ENCODE measurements around the gene ACSM5. TPM values are rescaled to one million over a fixed set of nuclear protein-coding genes. Genes with fewer than 3 reads are reported as not detected.

Gene ACSM5, protein sequence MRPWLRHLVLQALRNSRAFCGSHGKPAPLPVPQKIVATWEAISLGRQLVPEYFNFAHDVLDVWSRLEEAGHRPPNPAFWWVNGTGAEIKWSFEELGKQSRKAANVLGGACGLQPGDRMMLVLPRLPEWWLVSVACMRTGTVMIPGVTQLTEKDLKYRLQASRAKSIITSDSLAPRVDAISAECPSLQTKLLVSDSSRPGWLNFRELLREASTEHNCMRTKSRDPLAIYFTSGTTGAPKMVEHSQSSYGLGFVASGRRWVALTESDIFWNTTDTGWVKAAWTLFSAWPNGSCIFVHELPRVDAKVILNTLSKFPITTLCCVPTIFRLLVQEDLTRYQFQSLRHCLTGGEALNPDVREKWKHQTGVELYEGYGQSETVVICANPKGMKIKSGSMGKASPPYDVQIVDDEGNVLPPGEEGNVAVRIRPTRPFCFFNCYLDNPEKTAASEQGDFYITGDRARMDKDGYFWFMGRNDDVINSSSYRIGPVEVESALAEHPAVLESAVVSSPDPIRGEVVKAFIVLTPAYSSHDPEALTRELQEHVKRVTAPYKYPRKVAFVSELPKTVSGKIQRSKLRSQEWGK
- total RNA-seq (2012; rRNA removed) (not detected in 2 replicates), polyA plus RNA-seq (2012; rRNA removed) (not detected in 2 replicates), Bru-seq, nascent RNA (not detected), BruChase-seq, experiment 1, labeled RNA remaining after a 6-hour chase (not detected), BruChase-seq, experiment 2, labeled RNA remaining after a 2-hour chase (not detected)
- polyA plus RNA-seq (2012; cell fraction: cytosol; rRNA removed) = not detected in 2 replicates
- polyA plus RNA-seq (2012; cell fraction: nucleus; rRNA removed; ENCODE audit: low replicate concordance) = not detected in 2 replicates
- long read RNA-seq = 0 reads

DNA sequence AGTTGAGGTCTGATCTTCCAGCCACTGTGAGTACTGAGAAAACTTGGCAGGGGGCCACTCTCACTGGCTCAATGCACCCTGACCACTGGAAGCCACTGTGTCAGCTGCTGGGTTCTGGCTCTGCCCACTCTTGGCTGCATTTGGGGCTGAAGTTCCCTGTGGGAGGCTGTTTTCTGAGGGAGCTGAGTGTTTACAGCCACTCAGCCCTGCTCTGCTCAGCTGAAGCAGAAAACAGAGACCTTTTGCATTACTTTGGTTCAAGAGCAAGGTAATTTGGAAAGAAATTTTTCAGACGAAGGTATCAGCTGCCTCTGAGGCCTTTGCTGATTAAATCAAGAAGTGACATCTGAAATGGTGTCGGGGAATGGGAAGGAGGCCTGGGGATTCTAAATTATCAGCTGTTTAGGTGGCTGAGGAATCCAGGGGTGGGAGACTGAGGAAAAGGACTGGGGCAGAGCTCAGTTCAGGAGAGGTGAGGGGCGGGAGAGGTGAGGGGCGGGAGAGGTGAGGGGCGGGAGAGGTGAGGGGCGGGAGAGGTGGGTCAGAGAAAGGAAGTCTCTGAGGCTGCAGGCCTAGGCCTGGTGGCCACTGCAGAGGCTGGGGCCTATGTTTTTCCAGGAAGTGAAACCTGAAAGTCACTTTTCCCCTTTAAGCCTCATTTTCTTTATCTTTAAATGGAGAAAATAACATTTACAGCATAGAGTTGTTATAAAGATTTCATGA lies at the start of gene ACSM5:
Gene ACSM5, plus strand, starts transcription at position 137 of the 723 bp plus-strand sequence. CDS start 1,951 bp downstream, outside the sequence.
- H3K4me3 ChIP-seq (ENCODE audit: insufficient read depth, low read depth, low read length) = no peak within 1 kb of the TSS
- no peak within 1 kb of the TSS for H2AFZ ChIP-seq (replicated peaks; ENCODE audit: low read length, poor library complexity)
- H2BK15ac ChIP-seq (ENCODE audit: low read depth, low read length) = no peak within 1 kb of the TSS
- no peak within 1 kb of the TSS for H3K9ac ChIP-seq (ENCODE audit: low read depth, low read length)
- ChIA-PET POLR2A (ENCODE audit: unreplicated experiment) (no interaction called here), CTCF (no interaction called here)
- H4K5ac ChIP-seq (ENCODE audit: low read depth, low read length) = no peak within 1 kb of the TSS
- H3K79me1 ChIP-seq (ENCODE audit: low read depth in 1 of 2, low read length in 2 of 2) = no peaks in the 10 kb centered on the region
- TF ChIP-seq NFE2L2 (IDR thresholded peaks at IDR 0.05; ENCODE audit: low read depth, low read length) (no peak), RFX5 (IDR thresholded peaks at IDR 0.05; ENCODE audit: low read depth, low read length) (no peak), MAZ (IDR thresholded peaks at IDR 0.05; ENCODE audit: borderline replicate concordance, low read depth, low read length) (no peak), RAD21 (IDR thresholded peaks at IDR 0.05; ENCODE audit: low read length) (no peak), MAFK (IDR thresholded peaks at IDR 0.05; ENCODE audit: low read depth, low read length) (no peak), FOS (IDR thresholded peaks at IDR 0.05; ENCODE audit: low read depth, low read length) (no peak)
- TF ChIP-seq, protein P1, sequence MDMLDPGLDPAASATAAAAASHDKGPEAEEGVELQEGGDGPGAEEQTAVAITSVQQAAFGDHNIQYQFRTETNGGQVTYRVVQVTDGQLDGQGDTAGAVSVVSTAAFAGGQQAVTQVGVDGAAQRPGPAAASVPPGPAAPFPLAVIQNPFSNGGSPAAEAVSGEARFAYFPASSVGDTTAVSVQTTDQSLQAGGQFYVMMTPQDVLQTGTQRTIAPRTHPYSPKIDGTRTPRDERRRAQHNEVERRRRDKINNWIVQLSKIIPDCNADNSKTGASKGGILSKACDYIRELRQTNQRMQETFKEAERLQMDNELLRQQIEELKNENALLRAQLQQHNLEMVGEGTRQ (IDR thresholded peaks at IDR 0.05; ENCODE audit: low read depth, low read length) = no peak
- no peaks in the 10 kb centered on the region for H3K4me1 ChIP-seq (ENCODE audit: control insufficient read depth, insufficient read depth, low read length)
- no peaks in the 10 kb centered on the region for H3K27me3 ChIP-seq (ENCODE audit: control insufficient read depth, insufficient read depth, low read length)
- no peak within 1 kb of the TSS for H3K56ac ChIP-seq (ENCODE audit: extremely low read depth, insufficient read depth, low read length)
- H3K9me3 ChIP-seq (ENCODE audit: control insufficient read depth, insufficient read depth, low read length) = peaks cover 8% of the 10 kb centered on the region; the same call in 1 of the 2 replicates
- no peak within 1 kb of the TSS for H2BK5ac ChIP-seq (ENCODE audit: low read depth, low read length, poor library complexity, severe bottlenecking)
- H2AK9ac ChIP-seq (replicated peaks; ENCODE audit: low read depth, low read length, poor library complexity) = no peak within 1 kb of the TSS
- no peak within 1 kb of the TSS for H3K14ac ChIP-seq (replicated peaks; ENCODE audit: low read depth, low read length)
- H4K91ac ChIP-seq (ENCODE audit: insufficient read depth, low read depth, low read length) = no peak within 1 kb of the TSS
- no peak within 1 kb of the TSS for H4K8ac ChIP-seq (ENCODE audit: low read depth in 2 of 2, low read length in 2 of 2)
- no peak within 1 kb of the TSS for H3K4me2 ChIP-seq (ENCODE audit: low read depth, low read length)
- in situ Hi-C loops (cut with MboI; ENCODE audit: low sequenced_read_pairs) (no loop called here), dilution Hi-C loops (cut with HindIII; ENCODE audit: low sequenced_read_pairs, unreplicated experiment) (no loop called here), intact Hi-C loops (cut with micrococcal nuclease) (no loop called here)
- no peaks in the 10 kb centered on the region for H3K36me3 ChIP-seq (ENCODE audit: control insufficient read depth, insufficient read depth, low read length)
- H2AK5ac ChIP-seq (ENCODE audit: low read depth, low read length) = no peak within 1 kb of the TSS
- no peak for ATAC-seq (ENCODE audit: low read depth)
- no peak for DNase-seq
- H3K4ac ChIP-seq (ENCODE audit: low read depth, low read length) = no peak within 1 kb of the TSS
- BruUV-seq (replicated peaks) = no TSS peak
- H2BK120ac ChIP-seq (ENCODE audit: low read depth, low read length) = no peak within 1 kb of the TSS
- no peak within 1 kb of the TSS for H2BK20ac ChIP-seq (ENCODE audit: low read depth, low read length)
- no peak within 1 kb of the TSS for H3K18ac ChIP-seq (ENCODE audit: low read depth, low read length)
- no peaks in the 10 kb centered on the region for H4K20me1 ChIP-seq (ENCODE audit: insufficient read depth, low read length)
- no peaks in the 10 kb centered on the region for H3K9me1 ChIP-seq (ENCODE audit: insufficient read depth, low read length)
- no peak within 1 kb of the TSS for H3K27ac ChIP-seq (ENCODE audit: insufficient read depth, low read length)
- 44% methylated on average over 2 of the region's 6 CpGs; no CpG with 5 or more reads in 1 of the 2 experiments for WGBS, 2 experiments (ENCODE audit: extremely low coverage in 2 of 2, insufficient read length in 1 of 2)
- no peak within 1 kb of the TSS for H3K23ac ChIP-seq (ENCODE audit: low read depth, low read length)
